Liver (tissue), 3 donors: ENCODE results near the gene CNTNAP1.

Source experiments
- CTCF ChIP-seq: fragments of 150-350 bp; IDR thresholded peaks from 2 replicates; pipeline ENCODE4 v1.5.1; 2017; ENCODE audit warnings: improper control_type of control experiment, low read depth, low read length; ENCODE audit not compliant: missing input control
- FOXA2 ChIP-seq: IDR thresholded peaks from 2 replicates; pipeline ENCODE4 v1.6.1; 2016; ENCODE audit warnings: antibody characterized with exemption
- GABPA ChIP-seq, 2 donors: IDR thresholded peaks in 1 of 2; conservative IDR thresholded peaks in 1 of 2; 2 replicates each; pipeline ENCODE4 v1.6.1; 2016; ENCODE audit warnings: antibody characterized with exemption in 2 of 2, mild to moderate bottlenecking in 1 of 2, moderate library complexity in 1 of 2
- JUND ChIP-seq, 2 donors: IDR thresholded peaks; 2 replicates each; pipeline ENCODE4 v1.6.1; 2016; ENCODE audit warnings: antibody characterized with exemption in 2 of 2
- RAD21 ChIP-seq, 2 donors: IDR thresholded peaks; 2 replicates each; pipeline ENCODE4 v1.6.1; 2016; ENCODE audit warnings: antibody characterized with exemption in 2 of 2, mild to moderate bottlenecking in 2 of 2
- RXRA ChIP-seq, 2 donors: IDR thresholded peaks; 2 replicates each; pipeline ENCODE4 v1.6.1; 2017 to 2018; ENCODE audit warnings: antibody characterized with exemption in 2 of 2, mild to moderate bottlenecking in 1 of 2
- SP1 ChIP-seq: IDR thresholded peaks from 2 replicates; pipeline ENCODE4 v1.6.1; 2018; ENCODE audit warnings: antibody characterized with exemption, mild to moderate bottlenecking
- TF ChIP-seq, protein P1 (sequence below): IDR thresholded peaks from 2 replicates; pipeline ENCODE4 v1.6.1; 2016; ENCODE audit warnings: antibody characterized with exemption
- TF ChIP-seq, protein P2 (sequence below): IDR thresholded peaks from 2 replicates; pipeline ENCODE4 v1.6.1; 2016; ENCODE audit warnings: antibody characterized with exemption, mild to moderate bottlenecking
- donor health status: healthy.
- donor health status: healthy.

DNA sequence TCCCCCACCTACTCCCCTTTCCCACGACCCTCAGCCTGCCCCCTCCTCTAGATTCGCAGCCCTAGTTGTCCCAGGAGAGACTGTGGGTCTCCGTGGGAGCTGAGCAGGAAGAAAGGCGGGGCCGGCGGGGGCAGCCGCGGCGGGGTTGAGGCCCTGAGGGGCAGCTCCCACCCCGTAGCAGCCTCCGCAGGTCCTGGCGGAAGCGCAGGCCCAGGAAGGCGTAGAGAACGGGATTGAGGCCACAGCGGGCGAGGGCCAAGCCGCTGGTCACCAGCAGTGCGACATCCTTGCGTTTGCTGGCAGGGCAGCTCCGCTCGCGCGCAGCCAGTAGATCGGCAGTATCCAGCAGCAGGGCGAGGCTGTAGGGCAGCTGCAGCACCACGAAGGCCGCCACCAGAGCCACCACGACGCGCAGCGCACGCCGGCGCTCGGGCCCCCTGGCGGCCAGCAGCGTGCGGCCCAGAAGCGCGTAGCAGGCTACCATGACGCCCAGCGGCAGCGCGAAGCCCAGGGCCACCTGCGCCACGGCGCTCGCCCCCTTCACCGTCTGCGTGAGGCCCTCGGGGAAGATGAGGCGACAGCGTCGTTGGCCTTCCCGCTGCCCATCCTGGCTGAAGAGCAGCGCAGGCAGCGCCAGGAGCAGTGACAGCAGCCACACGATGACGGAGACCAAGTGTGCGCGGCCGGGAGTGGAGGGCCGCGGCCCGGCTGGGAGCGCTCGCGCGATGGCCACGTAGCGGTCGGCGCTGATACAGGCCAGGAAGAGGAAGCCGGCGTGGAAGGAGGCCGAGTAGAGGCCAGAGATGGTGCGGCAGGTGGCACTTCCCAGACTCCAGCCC is 2.6 kb upstream of the CNTNAP1 start:
- TF ChIP-seq CTCF (peak; percentile 80), RAD21 (IDR thresholded peaks at IDR 0.05) (peak; percentile 72 to 81), RXRA (IDR thresholded peaks at IDR 0.05) (peak in 1 of 2 donors; percentile 7), JUND (IDR thresholded peaks at IDR 0.05) (no peak), GABPA (IDR thresholded peaks at IDR 0.05 in 1 of 2, conservative IDR thresholded peaks at IDR 0.05 in 1 of 2) (no peak), FOXA2 (no peak), SP1 (no peak)
- TF ChIP-seq, protein P1, sequence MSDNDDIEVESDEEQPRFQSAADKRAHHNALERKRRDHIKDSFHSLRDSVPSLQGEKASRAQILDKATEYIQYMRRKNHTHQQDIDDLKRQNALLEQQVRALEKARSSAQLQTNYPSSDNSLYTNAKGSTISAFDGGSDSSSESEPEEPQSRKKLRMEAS: no peak
- TF ChIP-seq, protein P2, sequence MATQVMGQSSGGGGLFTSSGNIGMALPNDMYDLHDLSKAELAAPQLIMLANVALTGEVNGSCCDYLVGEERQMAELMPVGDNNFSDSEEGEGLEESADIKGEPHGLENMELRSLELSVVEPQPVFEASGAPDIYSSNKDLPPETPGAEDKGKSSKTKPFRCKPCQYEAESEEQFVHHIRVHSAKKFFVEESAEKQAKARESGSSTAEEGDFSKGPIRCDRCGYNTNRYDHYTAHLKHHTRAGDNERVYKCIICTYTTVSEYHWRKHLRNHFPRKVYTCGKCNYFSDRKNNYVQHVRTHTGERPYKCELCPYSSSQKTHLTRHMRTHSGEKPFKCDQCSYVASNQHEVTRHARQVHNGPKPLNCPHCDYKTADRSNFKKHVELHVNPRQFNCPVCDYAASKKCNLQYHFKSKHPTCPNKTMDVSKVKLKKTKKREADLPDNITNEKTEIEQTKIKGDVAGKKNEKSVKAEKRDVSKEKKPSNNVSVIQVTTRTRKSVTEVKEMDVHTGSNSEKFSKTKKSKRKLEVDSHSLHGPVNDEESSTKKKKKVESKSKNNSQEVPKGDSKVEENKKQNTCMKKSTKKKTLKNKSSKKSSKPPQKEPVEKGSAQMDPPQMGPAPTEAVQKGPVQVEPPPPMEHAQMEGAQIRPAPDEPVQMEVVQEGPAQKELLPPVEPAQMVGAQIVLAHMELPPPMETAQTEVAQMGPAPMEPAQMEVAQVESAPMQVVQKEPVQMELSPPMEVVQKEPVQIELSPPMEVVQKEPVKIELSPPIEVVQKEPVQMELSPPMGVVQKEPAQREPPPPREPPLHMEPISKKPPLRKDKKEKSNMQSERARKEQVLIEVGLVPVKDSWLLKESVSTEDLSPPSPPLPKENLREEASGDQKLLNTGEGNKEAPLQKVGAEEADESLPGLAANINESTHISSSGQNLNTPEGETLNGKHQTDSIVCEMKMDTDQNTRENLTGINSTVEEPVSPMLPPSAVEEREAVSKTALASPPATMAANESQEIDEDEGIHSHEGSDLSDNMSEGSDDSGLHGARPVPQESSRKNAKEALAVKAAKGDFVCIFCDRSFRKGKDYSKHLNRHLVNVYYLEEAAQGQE: no peak
